CD14-positive monocyte (primary cell): ENCODE results near the gene KBTBD12. TPM values are rescaled to one million over a fixed set of nuclear protein-coding genes. Genes with fewer than 3 reads are reported as not detected.

Experiments
- DNase-seq, 3 donors: peaks; one replicate each; pipeline ENCODE4 v3.0.0-alpha.2; 2011 to 2022
- H2AFZ ChIP-seq: 2 replicates; pipeline ENCODE4 v1.6.0; 2012; ENCODE audit warnings: mild to moderate bottlenecking, low read depth, low read length, inconsistent platforms; ENCODE audit not compliant: insufficient read depth, poor library complexity, severe bottlenecking
- H3K27ac ChIP-seq, 2 donors: 1 replicate in 1 of 2; 2 replicates in 1 of 2; pipeline ENCODE4 v1.5.1; 2012 to 2013; ENCODE audit warnings: low read length in 2 of 2, control low read depth in 1 of 2, inconsistent platforms in 1 of 2, low read depth in 1 of 2, mild to moderate bottlenecking in 1 of 2
- H3K27me3 ChIP-seq, 2 donors: one replicate each; pipeline versions ENCODE4 v1.6.0 to v1.6.1; 2011 to 2013; ENCODE audit warnings: low read length in 2 of 2; ENCODE audit not compliant: control insufficient read depth in 2 of 2, insufficient read depth in 2 of 2
- H3K36me3 ChIP-seq, 2 donors: replicated peaks in 1 of 2; 1 replicate in 1 of 2; 2 replicates in 1 of 2; pipeline versions ENCODE4 v1.5.1 to v1.6.1; 2012 to 2013; ENCODE audit warnings: low read length in 2 of 2, control low read depth in 1 of 2, inconsistent platforms in 1 of 2, mild to moderate bottlenecking in 1 of 2; ENCODE audit not compliant: insufficient read depth in 2 of 2, control insufficient read depth in 1 of 2
- H3K4me1 ChIP-seq, 2 donors: 1 replicate in 1 of 2; 2 replicates in 1 of 2; pipeline versions ENCODE4 v1.5.1 to v1.6.1; 2012 to 2013; ENCODE audit warnings: low read length in 2 of 2, control low read depth in 1 of 2, inconsistent platforms in 1 of 2, mild to moderate bottlenecking in 1 of 2, moderate library complexity in 1 of 2; ENCODE audit not compliant: insufficient read depth in 2 of 2, control insufficient read depth in 1 of 2
- H3K4me2 ChIP-seq: replicated peaks from 2 replicates; pipeline ENCODE3; 2012; ENCODE audit warnings: low read length, moderate library complexity, mild to moderate bottlenecking; ENCODE audit not compliant: poor library complexity, severe bottlenecking; ENCODE audit errors: extremely low read depth
- H3K4me3 ChIP-seq, 3 experiments: fragments of 200-600 bp in 1 of 3; sonication (generic) in 1 of 3; replicated peaks in 1 of 3; 1 replicate in 2 of 3; 2 replicates in 1 of 3; pipeline ENCODE4 v1.5.1; 2011 to 2013; ENCODE audit warnings: low read length in 3 of 3, mild to moderate bottlenecking in 3 of 3, control low read depth in 2 of 3, low read depth in 2 of 3, inconsistent platforms in 1 of 3, moderate library complexity in 1 of 3
- H3K79me2 ChIP-seq: 2 replicates; pipeline ENCODE4 v1.6.0; 2012; ENCODE audit warnings: mild to moderate bottlenecking, control low read depth, inconsistent platforms, low read length, moderate library complexity; ENCODE audit not compliant: insufficient read depth
- H3K9ac ChIP-seq: 2 replicates; pipeline ENCODE4 v1.6.0; 2017; ENCODE audit warnings: low read length, mild to moderate bottlenecking; ENCODE audit not compliant: insufficient read depth, poor library complexity, severe bottlenecking
- H3K9me3 ChIP-seq, 2 donors: replicated peaks in 1 of 2; 1 replicate in 1 of 2; 2 replicates in 1 of 2; pipeline versions ENCODE4 v1.5.1 to v1.6.1; 2012 to 2013; ENCODE audit warnings: low read length in 2 of 2, control low read depth in 1 of 2; ENCODE audit not compliant: control insufficient read depth in 1 of 2, insufficient read depth in 1 of 2
- H4K20me1 ChIP-seq: 2 replicates; pipeline ENCODE4 v1.6.0; 2012; ENCODE audit warnings: mild to moderate bottlenecking, low read length, control low read depth, moderate library complexity; ENCODE audit not compliant: insufficient read depth
- H3K27ac Mint-ChIP-seq, 7 donors: one replicate each; pipeline ENCODE4 v1.8.0; 2020; ENCODE audit warnings: mild to moderate bottlenecking in 7 of 7, mixed read lengths in 7 of 7, moderate library complexity in 6 of 7, inconsistent platforms in 2 of 7
- H3K27me3 Mint-ChIP-seq, 3 donors: one replicate each; pipeline ENCODE4 v1.8.0; 2021 to 2022; ENCODE audit warnings: low read depth in 3 of 3, mild to moderate bottlenecking in 3 of 3, mixed read lengths in 3 of 3, moderate library complexity in 3 of 3, inconsistent platforms in 1 of 3
- H3K36me3 Mint-ChIP-seq, 2 donors: one replicate each; pipeline ENCODE4 v1.8.0; 2020; ENCODE audit warnings: mixed read lengths in 2 of 2, inconsistent platforms in 1 of 2, mild to moderate bottlenecking in 1 of 2
- H3K4me1 Mint-ChIP-seq: one replicate; pipeline ENCODE4 v1.8.0; 2020; ENCODE audit warnings: mild to moderate bottlenecking, mixed read lengths
- H3K4me3 Mint-ChIP-seq, 2 donors: one replicate each; pipeline ENCODE4 v1.8.0; 2020; ENCODE audit warnings: mild to moderate bottlenecking in 2 of 2, mixed read lengths in 2 of 2, moderate library complexity in 1 of 2
- H3K9me3 Mint-ChIP-seq, 7 donors: one replicate each; pipeline ENCODE4 v1.8.0; 2020 to 2022; ENCODE audit warnings: mixed read lengths in 7 of 7, mild to moderate bottlenecking in 6 of 7, moderate library complexity in 6 of 7, inconsistent platforms in 2 of 7
- WGBS: methylation state at CpG from one replicate; pipeline ENCODE4 v1.1.5; 2013; ENCODE audit warnings: missing lambda C conversion rate; ENCODE audit not compliant: insufficient coverage; 5-methylcytosine and 5-hydroxymethylcytosine counted together
- intact Hi-C, 2 donors: fragments of 100-400 bp; cut with micrococcal nuclease; formaldehyde crosslinking; loops; one replicate each; pipeline versions ENCODE4 v1.15.0 to v1.15.1; 2023
- polyA plus RNA-seq, 3 donors: library from polyadenylated mRNA; depleted of rRNA in 1 of 3; unstranded in 2 of 3; stranded (reverse) in 1 of 3; fragments of 300-500 nt in 2 of 3; fragments of >200 nt in 1 of 3; fragmentation: Illumina TruSeq in 2 of 3; gene quantifications; 1 replicate in 2 of 3; 2 replicates in 1 of 3; pipeline ENCODE4 v1.2.3, GENCODE V29; 2012 to 2021
- TF ChIP-seq, protein P1 (sequence below): fragments of 200-600 bp; IDR thresholded peaks from one replicate; pipeline ENCODE4 v1.8.0; 2022; ENCODE audit warnings: antibody characterized with exemption, mild to moderate bottlenecking

The KBTBD12 gene
- polyA plus RNA-seq, 3 donors = not detected

DNA sequence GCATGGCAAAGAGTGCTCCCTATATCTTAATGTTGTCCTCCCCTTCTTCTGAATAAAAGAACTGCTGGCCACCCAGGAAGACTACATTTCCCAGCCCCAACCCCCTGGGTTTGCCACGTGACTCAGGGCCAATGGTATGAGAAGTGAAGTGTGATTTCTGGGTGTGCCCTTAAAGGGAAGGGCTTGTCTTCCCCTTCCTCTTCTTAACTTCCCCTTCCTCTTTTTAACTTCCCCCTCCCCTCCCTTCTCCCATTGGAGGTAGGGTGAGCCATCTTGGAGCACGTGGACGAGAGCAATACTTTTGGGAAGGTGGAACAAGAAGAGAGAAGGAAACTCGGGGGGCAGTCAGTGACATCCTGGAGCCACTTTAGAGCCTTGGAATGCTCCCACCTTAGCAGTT, 6.8 kb upstream of the KBTBD12 start:
- Mint-ChIP-seq H3K9me3 (peaks cover 14 to 34% (median 19%) of the 10 kb centered on the region in 7 donors), H3K36me3 (peaks cover 4 to 6% of the 10 kb centered on the region in 2 donors), H3K4me1 (peaks cover 49% of the 10 kb centered on the region), H3K27me3 (peaks cover 15 to 21% (median 16%) of the 10 kb centered on the region in 3 donors), H3K27ac (peak overlapping the region in 4 of 7 donors; percentile 24 to 93 (median 73)), H3K4me3 (no peak overlapping the region)
- WGBS = 100% methylated on average over 1 of the region's 4 CpGs
- H3K79me2 ChIP-seq = no peaks in the 10 kb centered on the region
- DNase-seq = peak; percentile 68 to 90 (median 77)
- H3K9me3 ChIP-seq = peaks cover 7 to 14% of the 10 kb centered on the region in 2 donors
- peaks cover 14 to 53% of the 10 kb centered on the region in 2 donors for H3K4me1 ChIP-seq
- H2AFZ ChIP-seq = peak overlapping the region; percentile 2
- TF ChIP-seq, protein P1, sequence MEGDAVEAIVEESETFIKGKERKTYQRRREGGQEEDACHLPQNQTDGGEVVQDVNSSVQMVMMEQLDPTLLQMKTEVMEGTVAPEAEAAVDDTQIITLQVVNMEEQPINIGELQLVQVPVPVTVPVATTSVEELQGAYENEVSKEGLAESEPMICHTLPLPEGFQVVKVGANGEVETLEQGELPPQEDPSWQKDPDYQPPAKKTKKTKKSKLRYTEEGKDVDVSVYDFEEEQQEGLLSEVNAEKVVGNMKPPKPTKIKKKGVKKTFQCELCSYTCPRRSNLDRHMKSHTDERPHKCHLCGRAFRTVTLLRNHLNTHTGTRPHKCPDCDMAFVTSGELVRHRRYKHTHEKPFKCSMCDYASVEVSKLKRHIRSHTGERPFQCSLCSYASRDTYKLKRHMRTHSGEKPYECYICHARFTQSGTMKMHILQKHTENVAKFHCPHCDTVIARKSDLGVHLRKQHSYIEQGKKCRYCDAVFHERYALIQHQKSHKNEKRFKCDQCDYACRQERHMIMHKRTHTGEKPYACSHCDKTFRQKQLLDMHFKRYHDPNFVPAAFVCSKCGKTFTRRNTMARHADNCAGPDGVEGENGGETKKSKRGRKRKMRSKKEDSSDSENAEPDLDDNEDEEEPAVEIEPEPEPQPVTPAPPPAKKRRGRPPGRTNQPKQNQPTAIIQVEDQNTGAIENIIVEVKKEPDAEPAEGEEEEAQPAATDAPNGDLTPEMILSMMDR = no peak
- H3K27ac ChIP-seq = peak overlapping the region in 1 of 2 donors; percentile 8
- peaks cover 0 to 3% of the 10 kb centered on the region in 2 donors for H3K27me3 ChIP-seq
- no peak overlapping the region for H3K4me3 ChIP-seq
- intact Hi-C loops = no loop called here
- H3K4me2 ChIP-seq = no peak overlapping the region
- H3K36me3 ChIP-seq = no peaks in the 10 kb centered on the region
- no peaks in the 10 kb centered on the region for H4K20me1 ChIP-seq
- H3K9ac ChIP-seq = no peak overlapping the region

DNA sequence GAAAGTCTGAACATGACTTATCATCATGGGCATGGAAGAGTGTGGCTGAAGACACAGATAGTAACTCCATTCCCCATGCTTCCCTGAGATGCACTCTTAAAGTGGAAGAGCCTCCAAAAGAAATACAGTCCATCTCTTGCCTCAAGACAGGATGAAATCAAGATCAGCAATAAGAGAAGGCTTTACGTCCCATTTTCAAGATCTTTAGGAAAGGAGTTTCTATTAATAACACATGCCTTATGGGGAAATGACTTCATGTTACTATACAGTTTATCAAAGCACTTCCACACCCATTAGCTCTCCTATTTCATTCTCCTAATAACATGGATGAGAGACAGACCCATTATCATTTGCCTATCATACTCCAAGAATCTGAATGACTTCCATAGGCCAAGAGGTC, 6.1 kb upstream of the KBTBD12 start:
- no CpG with 5 or more reads among the region's 1 CpG for WGBS
- H3K27ac Mint-ChIP-seq = peak overlapping the region in 1 of 7 donors; percentile 93
- no peak overlapping the region for H3K9ac ChIP-seq
- H3K36me3 Mint-ChIP-seq = peaks cover 5 to 9% of the 10 kb centered on the region in 2 donors
- peaks cover 7 to 21% of the 10 kb centered on the region in 2 donors for H3K9me3 ChIP-seq
- peaks cover 49% of the 10 kb centered on the region for H3K4me1 Mint-ChIP-seq
- H3K27me3 Mint-ChIP-seq = peaks cover 22 to 27% (median 24%) of the 10 kb centered on the region in 3 donors
- no peak overlapping the region for H3K4me3 ChIP-seq
- peaks cover 14 to 53% of the 10 kb centered on the region in 2 donors for H3K4me1 ChIP-seq
- DNase-seq = peak in 2 of 3 donors; percentile 52 to 53
- no peaks in the 10 kb centered on the region for H3K36me3 ChIP-seq
- peak overlapping the region in 1 of 2 donors; percentile 58 for H3K27ac ChIP-seq
- no peaks in the 10 kb centered on the region for H3K79me2 ChIP-seq
- H2AFZ ChIP-seq = no peak overlapping the region
- no peak overlapping the region for H3K4me3 Mint-ChIP-seq
- H4K20me1 ChIP-seq = no peaks in the 10 kb centered on the region
- no peak overlapping the region for H3K4me2 ChIP-seq
- intact Hi-C loops = no loop called here
- H3K27me3 ChIP-seq = peaks cover 2 to 9% of the 10 kb centered on the region in 2 donors
- TF ChIP-seq, protein P1 = no peak
- peaks cover 15 to 38% (median 24%) of the 10 kb centered on the region in 7 donors for H3K9me3 Mint-ChIP-seq
